Glomerular visceral epithelial cell (primary cell): ENCODE measurements around the gene KCNK1.
"Not testable (repeated sequence)": the region's sequence is repeated elsewhere in the genome, so short reads cannot be mapped to it uniquely, and the experiment has no call there.

Experiments used
- DNase-seq: peaks from one replicate; pipeline ENCODE4 v3.0.0-alpha.2; 2016; ENCODE audit errors: extremely low spot score

KCNK1 gene

DNA sequence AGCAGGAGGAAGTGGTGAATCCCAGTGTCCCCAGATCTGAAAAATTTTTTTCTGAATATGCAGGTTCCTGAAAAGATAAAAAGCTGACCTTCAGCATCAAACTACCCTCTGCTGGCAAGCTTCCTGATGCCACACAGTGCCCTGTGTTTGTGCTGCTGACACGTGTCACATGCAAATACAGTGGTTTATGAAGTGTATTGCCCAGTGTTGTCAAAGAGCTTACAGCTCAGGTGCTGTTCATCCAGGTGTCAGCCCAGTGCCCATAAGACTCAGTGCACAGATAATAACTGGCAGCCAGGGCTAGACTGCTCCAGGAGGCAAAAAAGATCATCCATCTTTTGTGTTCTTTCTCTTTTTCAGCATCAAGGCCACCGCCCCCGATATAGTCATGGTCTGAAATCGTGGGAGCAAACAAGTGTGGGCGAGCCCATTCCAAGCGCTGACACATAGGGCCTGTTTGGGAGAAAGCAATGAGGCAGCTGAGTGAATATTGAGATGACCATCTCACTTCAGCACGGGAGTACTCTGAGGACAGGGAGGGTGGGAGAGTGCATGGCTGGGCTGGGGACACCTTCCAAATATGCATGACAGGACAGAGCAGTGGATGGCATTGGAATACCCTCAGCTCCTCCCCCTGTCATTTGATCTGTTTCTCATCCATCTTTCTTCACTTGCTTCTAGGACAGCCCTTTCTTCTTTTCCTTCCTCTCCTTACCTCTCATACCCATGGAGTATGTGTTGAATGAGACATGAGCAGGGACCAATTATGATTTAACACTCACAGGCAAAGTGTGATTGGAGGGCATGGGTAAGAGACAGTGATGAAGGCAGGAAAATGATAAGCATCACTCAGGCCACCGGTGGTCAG, 6.4 kb upstream of the KCNK1 start:
- no peak for DNase-seq

- no peak for DNase-seq
These were observed 4.9 kb upstream of the KCNK1 start for GRCh38 chr1:233608988-233609387.

- DNase-seq, result no peak
These were observed 4.0 kb upstream of the KCNK1 start for GRCh38 chr1:233609926-233610325.

DNA sequence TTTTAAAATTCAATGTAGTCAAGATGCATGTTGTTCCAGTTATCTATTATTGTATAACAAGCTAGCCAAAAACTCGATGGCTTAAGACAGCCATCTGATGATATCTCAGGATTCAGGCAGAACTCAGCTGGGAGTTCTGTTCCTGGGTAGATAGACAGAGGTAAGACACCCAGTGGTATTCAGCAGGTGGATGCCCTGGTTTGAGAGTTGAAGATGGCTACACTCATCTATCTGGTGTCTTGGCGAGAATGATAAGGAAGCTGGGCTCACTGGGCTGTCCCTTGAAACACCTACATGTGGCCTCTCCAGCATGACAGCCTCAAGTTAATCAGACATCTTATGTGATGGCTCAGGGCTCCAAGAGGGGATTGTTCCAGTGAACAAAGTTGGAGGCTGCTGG, 3.3 kb upstream of the KCNK1 start:
- DNase-seq, result no peak

- not testable (repeated sequence) for DNase-seq
These were observed 2.5 kb upstream of the KCNK1 start for GRCh38 chr1:233611363-233611762.

GRCh38 chr1:233614173-233614742, 352 bp downstream of the KCNK1 start:
- DNase-seq, result peak; percentile 50

- no peak for DNase-seq
These were observed 1.0 kb downstream of the KCNK1 start for GRCh38 chr1:233614743-233615521.

DNA sequence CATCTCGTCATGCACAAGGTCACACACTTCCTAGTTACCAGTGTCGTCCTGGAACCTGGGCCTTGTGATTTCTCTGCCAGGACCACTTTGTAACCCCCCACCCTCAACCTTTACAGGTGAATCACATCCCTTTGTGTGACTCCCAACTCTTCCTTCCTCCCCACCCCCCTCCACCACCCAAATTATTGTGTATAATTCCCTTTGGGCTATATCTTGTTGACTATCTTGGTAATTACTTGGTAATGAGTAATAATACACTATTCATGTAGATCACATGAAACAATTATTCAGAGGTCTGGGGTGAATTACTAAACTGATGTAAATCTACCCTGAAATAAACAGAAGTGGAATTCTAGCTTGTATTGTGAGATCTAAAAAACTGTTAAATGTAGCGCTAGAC, 1.7 kb downstream of the KCNK1 start:
- DNase-seq, result no peak

DNA sequence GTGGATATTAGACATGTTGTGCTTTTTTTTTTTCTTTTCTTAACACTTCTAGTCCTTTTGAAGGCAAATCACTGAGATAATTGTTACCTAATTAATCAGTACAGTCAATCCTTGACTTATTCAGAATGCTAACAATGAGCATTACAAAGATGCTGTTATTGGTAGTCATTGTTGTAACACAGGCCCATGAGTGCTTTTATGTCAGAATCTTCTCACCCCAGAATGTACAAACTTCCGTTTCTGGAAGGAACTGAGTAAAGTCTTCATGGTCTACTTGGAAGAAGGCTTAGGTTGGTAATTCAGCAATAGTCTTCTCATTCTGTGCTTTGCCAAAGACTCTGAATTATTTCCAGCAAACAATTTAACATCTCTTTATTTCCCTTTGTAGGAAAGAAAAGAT, 3.1 kb downstream of the KCNK1 start:
- no peak for DNase-seq

DNA sequence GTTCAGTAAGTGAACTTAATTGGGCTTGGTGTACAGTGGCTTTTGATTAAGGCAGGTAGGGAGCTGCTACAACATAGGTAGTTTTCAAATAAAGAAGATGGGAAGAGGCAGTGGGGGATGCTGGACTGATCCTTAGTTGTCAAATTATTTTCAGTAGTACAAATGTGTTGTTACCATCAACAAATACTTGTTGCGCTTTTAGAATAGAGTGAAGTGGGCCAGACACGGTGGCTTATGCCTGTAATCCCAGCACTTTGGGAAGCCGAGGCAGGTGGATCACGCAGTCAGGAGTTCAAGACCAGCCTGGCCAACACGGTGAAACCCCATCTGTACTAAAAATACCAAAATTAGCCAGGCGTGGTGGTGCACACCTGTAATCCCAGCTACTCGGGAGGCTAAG, 5.5 kb downstream of the KCNK1 start:
- not testable (repeated sequence) for DNase-seq

DNA sequence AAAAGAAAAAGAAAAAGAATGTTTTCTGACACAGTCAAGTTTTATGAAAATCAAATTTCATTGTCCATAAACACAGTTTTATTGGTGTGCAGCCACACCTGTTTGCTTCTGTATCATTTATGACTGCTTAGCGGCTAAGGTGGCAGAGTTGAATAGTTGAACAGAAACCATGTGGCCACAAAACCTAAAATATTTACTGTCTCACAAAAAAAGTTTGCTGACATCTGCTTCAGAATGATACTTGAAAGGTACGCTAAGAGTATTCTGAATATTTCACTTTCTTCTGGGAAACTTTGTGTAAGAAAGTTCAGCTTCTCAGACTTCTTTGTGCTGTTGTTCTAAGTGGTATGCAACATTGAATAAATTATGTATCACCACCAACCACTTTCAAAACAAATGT, 6.2 kb downstream of the KCNK1 start:
- DNase-seq, result no peak

- DNase-seq, result no peak
These were observed 8.0 kb downstream of the KCNK1 start for GRCh38 chr1:233621923-233622322.

- DNase-seq, result no peak
These were observed 10.4 kb downstream of the KCNK1 start for GRCh38 chr1:233624289-233624688.

- no peak for DNase-seq
These were observed 11.2 kb downstream of the KCNK1 start for GRCh38 chr1:233625087-233625486.

- no peak for DNase-seq
These were observed 11.6 kb downstream of the KCNK1 start for GRCh38 chr1:233625510-233625981.

DNA sequence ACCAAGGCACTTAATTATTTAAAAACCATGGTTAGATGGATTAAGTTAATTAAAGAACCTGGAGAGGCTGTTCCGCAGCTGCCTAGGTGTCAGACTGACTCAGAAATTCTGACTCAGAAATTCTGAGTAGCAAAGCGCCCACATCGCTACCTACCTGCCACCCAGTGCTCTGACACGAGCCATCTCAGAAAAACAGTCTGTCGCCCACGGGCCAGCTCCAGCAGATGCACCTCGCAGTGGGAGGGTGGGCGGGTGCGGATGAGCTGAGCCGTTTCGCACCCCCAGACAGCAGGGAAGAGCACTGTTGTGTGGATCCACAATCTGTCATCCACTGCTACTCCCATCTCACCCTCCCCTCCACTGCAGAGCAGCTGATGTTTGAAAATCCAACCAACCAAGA, 13.5 kb downstream of the KCNK1 start:
- no peak for DNase-seq

GRCh38 chr1:233627823-233628222, 13.9 kb downstream of the KCNK1 start:
- DNase-seq, result no peak

- DNase-seq, result no peak
These were observed 15.5 kb downstream of the KCNK1 start for GRCh38 chr1:233629305-233629935.

GRCh38 chr1:233631810-233632405, 18.0 kb downstream of the KCNK1 start:
- peak; percentile 11 for DNase-seq

DNA sequence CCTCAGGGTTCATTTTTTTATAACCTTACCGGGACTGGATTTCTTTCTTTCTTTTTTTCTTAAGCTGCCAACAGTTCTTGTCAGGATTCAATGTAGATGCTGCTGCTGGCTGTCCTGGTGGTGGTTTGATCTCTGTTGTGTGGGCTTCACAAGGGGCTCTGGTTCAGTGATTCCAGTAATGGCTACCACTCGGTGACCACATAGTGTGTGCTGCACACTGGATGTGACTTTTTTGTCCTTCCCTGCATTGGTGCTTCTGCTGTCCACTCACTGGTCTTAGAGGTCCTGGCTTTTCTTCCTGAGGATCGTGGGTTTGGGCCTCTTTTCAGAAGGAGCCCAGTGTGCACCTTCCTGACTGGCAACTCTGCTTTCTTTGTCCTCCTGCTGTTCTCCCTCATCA, 18.5 kb downstream of the KCNK1 start:
- no peak for DNase-seq

DNA sequence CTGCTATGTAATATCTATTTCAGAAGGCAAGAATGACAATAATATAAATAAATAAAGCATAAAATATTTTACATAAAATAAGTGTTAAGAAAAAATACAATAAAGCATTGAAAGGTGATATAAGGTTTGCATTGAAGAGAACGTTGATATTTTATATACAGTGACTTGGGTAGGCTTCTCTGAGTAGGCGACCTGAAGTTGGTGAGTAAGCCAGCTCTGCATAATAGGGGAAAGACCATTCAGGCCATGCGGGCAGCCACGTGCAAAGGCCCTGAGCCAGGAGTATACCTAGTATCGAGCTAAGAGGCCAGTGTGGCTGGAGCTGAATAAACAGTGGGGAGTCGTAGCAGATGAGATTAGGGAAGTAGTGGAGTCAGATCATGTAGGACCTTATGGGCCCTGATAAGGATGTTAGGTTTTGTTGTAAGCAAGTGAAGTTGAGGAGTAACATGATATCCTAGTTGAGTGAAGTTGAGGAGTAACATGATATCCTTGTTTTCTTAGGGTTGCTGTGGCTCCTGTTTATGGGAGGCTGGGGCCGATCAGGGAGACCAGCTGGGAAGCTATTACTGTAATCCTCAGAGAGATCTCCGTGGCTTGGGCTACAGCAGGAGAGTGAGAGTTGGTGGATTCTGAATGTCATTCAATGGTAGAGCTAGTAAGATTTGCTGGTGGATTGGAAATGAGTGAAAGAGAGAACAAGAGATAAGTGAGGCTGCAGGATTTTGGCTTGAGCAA, 22.0 kb downstream of the KCNK1 start:
- DNase-seq, result no peak
